Endothelial cell of umbilical vein (primary cell): Measurements from ENCODE around the gene PPM1D. TPM values are rescaled to one million over a fixed set of nuclear protein-coding genes. Genes with fewer than 3 reads are reported as not detected.
A peak's percentile ranks its signal among the peaks of the same experiment; 100 is the strongest.

ENCODE experiments used
- BruUV-seq: library from RNA; stranded (reverse); fragments of 400-500 nt; replicated peaks from 2 replicates; lab custom pipeline; 2021; lab: Mats Ljungman, UMichigan
- CTCF ChIA-PET: fragments of 300-600, 350-600 bp; sonication (Branson Sonifier 250); formaldehyde crosslinking; loops from one replicate; lab custom pipeline; 2021; ENCODE audit warnings: antibody characterized with exemption, inconsistent platforms; lab: Charles Lee
- POLR2A ChIA-PET: fragments of 300-600, 350-600 bp; sonication (Branson Sonifier 250); formaldehyde crosslinking; loops from one replicate; lab custom pipeline; 2021; ENCODE audit warnings: antibody characterized with exemption, inconsistent platforms; lab: Charles Lee
- DNase-seq: peaks from one replicate; pipeline ENCODE4 v3.0.0-alpha.2; 2011; ENCODE audit warnings: low read depth, low spot score
- FAIRE-seq: peaks from 2 replicates; lab custom pipeline; 2011; peaks lifted over from hg19 to GRCh38; lab: Jason Lieb, UNC
- H2AFZ ChIP-seq: 2 replicates; pipeline ENCODE4 v1.6.0; 2012; ENCODE audit warnings: low read depth, low read length, control low read depth, inconsistent platforms
- H3K27ac ChIP-seq: 2 replicates; pipeline ENCODE4 v1.5.1; 2011; ENCODE audit warnings: low read depth, mild to moderate bottlenecking, control low read depth, low read length, moderate library complexity; ENCODE audit not compliant: insufficient read depth
- H3K27me3 ChIP-seq, 2 experiments: 2 replicates each; pipeline versions ENCODE4 v1.6.0 to v1.6.1; 2011; ENCODE audit warnings: low read length in 2 of 2, mixed read lengths in 1 of 2; ENCODE audit not compliant: control insufficient read depth in 2 of 2, insufficient read depth in 2 of 2
- H3K36me3 ChIP-seq, 2 experiments: 2 replicates in 1 of 2; 3 replicates in 1 of 2; pipeline ENCODE4 v1.5.1; 2011; ENCODE audit warnings: low read length in 2 of 2, mild to moderate bottlenecking in 1 of 2, moderate library complexity in 1 of 2; ENCODE audit not compliant: control insufficient read depth in 2 of 2, insufficient read depth in 2 of 2; ENCODE audit errors: extremely low read depth in 1 of 2
- H3K4me1 ChIP-seq: 3 replicates; pipeline ENCODE4 v1.5.1; 2011; ENCODE audit warnings: mild to moderate bottlenecking, low read length; ENCODE audit not compliant: control insufficient read depth, insufficient read depth; ENCODE audit errors: extremely low read depth
- H3K4me2 ChIP-seq: 2 replicates; pipeline ENCODE4 v1.6.1; 2011; ENCODE audit warnings: low read length, control low read depth, mixed read lengths; ENCODE audit not compliant: insufficient read depth
- H3K4me3 ChIP-seq, 3 experiments: fragments of 200-600 bp in 1 of 3; sonication (generic), shearing (Covaris generic) in 1 of 3; replicated peaks in 1 of 3; 2 replicates each; pipeline ENCODE4 v1.5.1; 2011 to 2016; ENCODE audit warnings: control low read depth in 3 of 3, low read length in 3 of 3, mild to moderate bottlenecking in 2 of 3, inconsistent platforms in 1 of 3, low read depth in 1 of 3, moderate library complexity in 1 of 3; ENCODE audit not compliant: insufficient read depth in 1 of 3
- H3K79me2 ChIP-seq: 2 replicates; pipeline ENCODE4 v1.6.0; 2012; ENCODE audit warnings: low read length, inconsistent platforms; ENCODE audit not compliant: control insufficient read depth, insufficient read depth
- H3K9ac ChIP-seq: replicated peaks from 2 replicates; pipeline ENCODE3; 2011; ENCODE audit warnings: low read length, control low read depth; ENCODE audit not compliant: insufficient read depth; ENCODE audit errors: extremely low read depth
- H3K9me1 ChIP-seq: replicated peaks from 3 replicates; pipeline ENCODE4 v1.6.0; 2011; ENCODE audit warnings: mild to moderate bottlenecking, low read length; ENCODE audit not compliant: control insufficient read depth, insufficient read depth; ENCODE audit errors: extremely low read depth
- H3K9me3 ChIP-seq: replicated peaks from 2 replicates; pipeline ENCODE4 v1.5.1; 2012; ENCODE audit warnings: low read length, inconsistent platforms; ENCODE audit not compliant: control insufficient read depth, insufficient read depth
- H4K20me1 ChIP-seq: replicated peaks from 2 replicates; pipeline ENCODE3; 2011; ENCODE audit warnings: mild to moderate bottlenecking, low read length; ENCODE audit not compliant: control insufficient read depth, insufficient read depth; ENCODE audit errors: extremely low read depth
- CTCF ChIP-seq, 2 donors: IDR thresholded peaks; 1 replicate in 1 of 2; 2 replicates in 1 of 2; pipeline ENCODE4 v1.5.1; 2011; ENCODE audit warnings: low read length in 2 of 2, mild to moderate bottlenecking in 2 of 2, moderate library complexity in 2 of 2, control low read depth in 1 of 2, inconsistent platforms in 1 of 2, low read depth in 1 of 2; ENCODE audit not compliant: insufficient read depth in 1 of 2; ENCODE audit errors: extremely low read depth in 1 of 2
- FOS ChIP-seq: IDR thresholded peaks from 2 replicates; pipeline ENCODE4 v1.6.1; 2011; ENCODE audit warnings: mild to moderate bottlenecking, low read length, moderate library complexity, borderline replicate concordance; ENCODE audit not compliant: insufficient read depth
- GATA2 ChIP-seq: IDR thresholded peaks from 2 replicates; pipeline ENCODE4 v1.7.0; 2011; ENCODE audit warnings: low read depth, mild to moderate bottlenecking, moderate library complexity, mixed read lengths, low read length; ENCODE audit not compliant: insufficient read length, insufficient read depth
- JUN ChIP-seq: IDR thresholded peaks from 2 replicates; pipeline ENCODE4 v1.6.1; 2011; ENCODE audit warnings: borderline replicate concordance, low read depth; ENCODE audit not compliant: insufficient read length, insufficient read depth
- MAX ChIP-seq: IDR thresholded peaks from 2 replicates; pipeline ENCODE4 v1.6.1; 2011; ENCODE audit not compliant: insufficient read depth, insufficient read length
- MYC ChIP-seq: IDR thresholded peaks from one replicate; pipeline ENCODE4 v1.6.1; 2011; ENCODE audit warnings: mild to moderate bottlenecking, low read depth, low read length
- POLR2A ChIP-seq: IDR thresholded peaks from 2 replicates; pipeline ENCODE4 v1.6.1; 2012; ENCODE audit warnings: low read depth, mild to moderate bottlenecking, control low read depth, low read length
- POLR2AphosphoS5 ChIP-seq: IDR thresholded peaks from 2 replicates; pipeline ENCODE4 v1.6.1; 2012; ENCODE audit warnings: low read depth, mild to moderate bottlenecking, control low read depth, low read length, moderate library complexity; ENCODE audit not compliant: insufficient read depth
- dilution Hi-C: fragments of 300-500 bp; cut with MboI; formaldehyde crosslinking; loops from one replicate; pipeline ENCODE4 v1.15.0; 2019; ENCODE audit warnings: low sequenced_read_pairs; ENCODE audit not compliant: extremely low pct_ligation_motif_present
- intact Hi-C: fragments of 100-400 bp; cut with micrococcal nuclease; formaldehyde crosslinking; loops from one replicate; pipeline ENCODE4 v1.10.0; 2022
- polyA plus RNA-seq, 4 experiments: library from polyadenylated mRNA; depleted of rRNA in 3 of 4; stranded (reverse) in 3 of 4; unstranded in 1 of 4; fragments of >200 nt; gene quantifications; 2 replicates each; pipeline versions ENCODE4 v1.2.1 to v1.2.3, GENCODE V29; 2011 to 2012; ENCODE audit warnings: missing spikeins in 1 of 4
- total RNA-seq: library from RNA; stranded (reverse); gene quantifications from 2 replicates; pipeline ENCODE4 v1.2.3, GENCODE V29; 2021

The PPM1D gene
- total and polyA plus RNA-seq, 2 donors (not counting 3 experiments of a cell fraction or from before 2014, with no cell fraction given), result 7.9 to 19.0 TPM

- POLR2A ChIA-PET, result interaction anchor here (0.5 to 1.9 kb wide), 8 partner anchors 27 to 77 kb away, joined by 3 to 24 read pairs (median 4); partner anchors contain the start of gene APPBP2
- H3K27ac ChIP-seq, result peak overlapping the region; percentile 74
- H3K79me2 ChIP-seq, result peaks cover 55% of the 10 kb centered on the region
- peak; percentile 85 for FAIRE-seq
- CTCF ChIA-PET, result interaction anchor here (0.6 to 7.4 kb wide), 19 partner anchors 10 to 161 kb away, joined by 3 to 162 read pairs (median 4); partner anchors contain the start of gene APPBP2
- peak overlapping the region; percentile 67 for H2AFZ ChIP-seq
- H3K4me3 ChIP-seq, result peak overlapping the region; percentile 63 to 98 (median 96)
- TSS peak; percentile 28 for BruUV-seq
- H3K9me3 ChIP-seq, result no peaks in the 10 kb centered on the region
- H3K4me1 ChIP-seq, result peaks cover 19% of the 10 kb centered on the region
- peaks cover 3% of the 10 kb centered on the region for H4K20me1 ChIP-seq
- no peaks in the 10 kb centered on the region for H3K36me3 ChIP-seq
- peak; percentile 92 for DNase-seq
- dilution Hi-C loops, result no loop called here
- TF ChIP-seq FOS (no peak), POLR2AphosphoS5 (no peak), MYC (no peak), POLR2A (no peak), CTCF (IDR thresholded peaks at IDR 0.05; ENCODE audit: extremely low read depth in 1 of 2, insufficient read depth in 1 of 2, low read depth in 1 of 2, low read length in 2 of 2) (peak; percentile 73 to 86), MAX (no peak), JUN (no peak), GATA2 (no peak)
- intact Hi-C loops, result loop anchor here (1.0 kb wide), 4 partner anchors 23 to 77 kb away; partner anchors contain the start of genes APPBP2 and BCAS3
- peak overlapping the region; percentile 84 for H3K9ac ChIP-seq
- H3K9me1 ChIP-seq, result no peaks in the 10 kb centered on the region
- H3K27me3 ChIP-seq, result no peaks in the 10 kb centered on the region
- H3K4me2 ChIP-seq, result peak overlapping the region; percentile 96
Measured at GRCh38 chr17:60600490-60601446, 775 bp downstream of the PPM1D start.
